Body of pancreas (tissue), 4 donors: ENCODE data around the gene OR2AJ1.

ENCODE experiments used
- CTCF ChIP-seq, 7 experiments: fragments of 450-650 bp in 4 of 7; fragments of 200-600 bp in 3 of 7; sonication (generic) in 3 of 7; IDR thresholded peaks; one replicate each; pipeline ENCODE4 v1.5.1; 2016 to 2019; ENCODE audit warnings: antibody characterized with exemption in 7 of 7
- POLR2A ChIP-seq, 3 donors: fragments of 450-650 bp; IDR thresholded peaks; one replicate each; pipeline ENCODE4 v1.6.1; 2016; ENCODE audit warnings: antibody characterized with exemption in 3 of 3, mild to moderate bottlenecking in 2 of 3

GRCh38 chr1:247908766-247909165 is 15.9 kb upstream of the OR2AJ1 start:
- TF ChIP-seq CTCF (IDR thresholded peaks at IDR 0.05) = no peak
- no peak for TF ChIP-seq POLR2A (IDR thresholded peaks at IDR 0.05)
